Neutrophil (primary cell): ENCODE data around the gene NUP93.

Experiments
- H3K27ac ChIP-seq: fragments of 200-600 bp; sonication (generic); 2 replicates; pipeline ENCODE4 v1.5.1; 2016; ENCODE audit warnings: mild to moderate bottlenecking, moderate library complexity
- H3K27me3 ChIP-seq: fragments of 200-600 bp; sonication (generic); 2 replicates; pipeline ENCODE4 v1.6.0; 2016; ENCODE audit warnings: mild to moderate bottlenecking
- H3K36me3 ChIP-seq: fragments of 200-600 bp; sonication (generic); 2 replicates; pipeline ENCODE4 v1.5.1; 2017
- H3K4me1 ChIP-seq, 2 experiments: fragments of 200-600 bp in 1 of 2; sonication (generic) in 1 of 2; 1 replicate in 1 of 2; 2 replicates in 1 of 2; pipeline versions ENCODE4 v1.5.1 to v1.6.1; 2013 to 2016; ENCODE audit warnings: low read depth in 1 of 2, low read length in 1 of 2, mild to moderate bottlenecking in 1 of 2, moderate library complexity in 1 of 2; ENCODE audit not compliant: control insufficient read depth in 1 of 2, insufficient read depth in 1 of 2
- H3K4me3 ChIP-seq, 2 experiments: fragments of 200-600 bp in 1 of 2; sonication (generic) in 1 of 2; 1 replicate in 1 of 2; 2 replicates in 1 of 2; pipeline ENCODE4 v1.5.1; 2013 to 2016; ENCODE audit warnings: low read depth in 1 of 2, low read length in 1 of 2, mild to moderate bottlenecking in 1 of 2, moderate library complexity in 1 of 2
- H3K9me3 ChIP-seq: fragments of 200-600 bp; sonication (generic); 2 replicates; pipeline ENCODE4 v1.5.1; 2016
- TF ChIP-seq, protein P1 (sequence below): fragments of 200-600 bp; sonication (generic); IDR thresholded peaks from 2 replicates; pipeline ENCODE4 v1.5.1; 2016; ENCODE audit warnings: antibody characterized with exemption

NUP93 gene

DNA sequence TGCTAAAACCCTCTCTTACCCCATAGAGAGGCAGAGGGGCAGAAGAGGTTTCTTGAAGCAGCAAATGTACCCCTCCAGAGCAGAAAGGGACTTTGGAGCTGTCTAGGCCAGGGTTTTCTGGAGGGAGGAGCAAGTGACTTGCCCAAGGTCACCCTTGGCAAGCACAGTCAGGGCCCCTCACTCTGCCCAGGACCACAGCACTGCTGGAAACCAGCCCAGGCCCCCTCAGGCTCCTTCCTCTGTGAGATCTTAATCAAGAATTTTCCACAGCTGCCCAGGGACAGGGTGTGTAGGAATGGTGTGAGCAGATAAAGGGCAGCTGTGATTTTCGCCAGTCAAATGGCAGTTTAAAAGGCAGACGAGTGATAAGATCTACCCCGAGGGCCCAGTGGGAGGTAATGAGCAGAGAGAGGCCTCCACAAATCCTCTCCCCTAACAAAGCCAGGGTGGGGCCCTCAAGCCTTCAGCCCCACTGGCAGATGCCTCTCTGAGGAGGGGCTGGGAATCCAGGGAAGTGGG is 131.2 kb downstream of the NUP93 start:
- H3K27ac ChIP-seq: peak overlapping the region; percentile 84
- TF ChIP-seq, protein P1, sequence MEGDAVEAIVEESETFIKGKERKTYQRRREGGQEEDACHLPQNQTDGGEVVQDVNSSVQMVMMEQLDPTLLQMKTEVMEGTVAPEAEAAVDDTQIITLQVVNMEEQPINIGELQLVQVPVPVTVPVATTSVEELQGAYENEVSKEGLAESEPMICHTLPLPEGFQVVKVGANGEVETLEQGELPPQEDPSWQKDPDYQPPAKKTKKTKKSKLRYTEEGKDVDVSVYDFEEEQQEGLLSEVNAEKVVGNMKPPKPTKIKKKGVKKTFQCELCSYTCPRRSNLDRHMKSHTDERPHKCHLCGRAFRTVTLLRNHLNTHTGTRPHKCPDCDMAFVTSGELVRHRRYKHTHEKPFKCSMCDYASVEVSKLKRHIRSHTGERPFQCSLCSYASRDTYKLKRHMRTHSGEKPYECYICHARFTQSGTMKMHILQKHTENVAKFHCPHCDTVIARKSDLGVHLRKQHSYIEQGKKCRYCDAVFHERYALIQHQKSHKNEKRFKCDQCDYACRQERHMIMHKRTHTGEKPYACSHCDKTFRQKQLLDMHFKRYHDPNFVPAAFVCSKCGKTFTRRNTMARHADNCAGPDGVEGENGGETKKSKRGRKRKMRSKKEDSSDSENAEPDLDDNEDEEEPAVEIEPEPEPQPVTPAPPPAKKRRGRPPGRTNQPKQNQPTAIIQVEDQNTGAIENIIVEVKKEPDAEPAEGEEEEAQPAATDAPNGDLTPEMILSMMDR: no peak

DNA sequence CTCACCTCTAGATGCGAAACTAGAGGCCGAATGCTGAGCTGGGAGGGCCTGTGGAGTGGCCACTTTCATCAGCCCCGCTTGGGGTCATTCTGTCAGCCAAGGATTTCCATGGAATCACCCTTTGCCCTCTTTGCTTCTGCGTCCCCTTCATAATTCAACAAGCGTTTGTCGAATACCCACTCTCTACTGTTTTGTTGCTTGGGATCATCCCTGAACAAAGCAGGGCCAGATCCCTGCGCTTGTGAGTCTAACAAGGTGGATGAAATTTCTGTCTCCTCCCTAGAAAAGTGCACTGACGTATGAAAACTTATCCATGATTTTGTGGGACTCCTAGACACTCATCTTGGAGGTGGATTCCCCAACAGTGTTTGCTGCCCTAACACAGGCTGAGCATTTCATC is 131.8 kb downstream of the NUP93 start:
- H3K9me3 ChIP-seq: no peaks in the 10 kb centered on the region
- H3K4me1 ChIP-seq: peaks cover 63 to 71% of the 10 kb centered on the region in 2 experiments
- TF ChIP-seq, protein P1: no peak
- H3K27me3 ChIP-seq: no peaks in the 10 kb centered on the region
- H3K4me3 ChIP-seq: no peak overlapping the region
- peak overlapping the region; percentile 84 for H3K27ac ChIP-seq
- H3K36me3 ChIP-seq: no peaks in the 10 kb centered on the region

More for the DNA sequence above, 131.2 kb downstream of the NUP93 start:
- Histone ChIP-seq H3K27me3 (no peaks in the 10 kb centered on the region), H3K36me3 (no peaks in the 10 kb centered on the region), H3K4me1 (peaks cover 63 to 71% of the 10 kb centered on the region in 2 experiments), H3K4me3 (no peak overlapping the region), H3K9me3 (no peaks in the 10 kb centered on the region)

DNA sequence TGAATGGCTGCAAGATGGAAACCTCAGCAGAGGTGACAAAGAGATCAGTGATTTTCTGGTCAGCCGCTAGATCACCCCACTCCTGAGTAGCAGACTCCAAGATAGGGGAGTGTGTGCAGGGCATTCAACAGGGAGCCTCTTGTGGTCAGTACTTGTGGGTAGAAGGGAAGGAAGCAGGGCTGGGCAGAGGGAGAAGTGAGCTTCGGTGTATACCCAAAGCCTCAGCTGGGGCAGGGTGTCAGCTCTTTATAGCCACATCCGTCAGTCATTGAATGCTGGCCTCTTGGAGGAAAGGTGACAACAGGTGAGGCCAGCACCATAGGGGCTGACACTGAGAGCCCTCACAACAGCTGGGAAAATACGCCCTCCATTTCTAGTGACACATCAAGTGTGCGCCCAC is 132.8 kb downstream of the NUP93 start:
- Histone ChIP-seq H3K4me3 (peak overlapping the region in 1 of 2 experiments; percentile 21), H3K9me3 (no peaks in the 10 kb centered on the region), H3K27me3 (no peaks in the 10 kb centered on the region), H3K4me1 (peaks cover 61 to 62% of the 10 kb centered on the region in 2 experiments), H3K36me3 (no peaks in the 10 kb centered on the region), H3K27ac (peak overlapping the region; percentile 84)
- TF ChIP-seq, protein P1: no peak

DNA sequence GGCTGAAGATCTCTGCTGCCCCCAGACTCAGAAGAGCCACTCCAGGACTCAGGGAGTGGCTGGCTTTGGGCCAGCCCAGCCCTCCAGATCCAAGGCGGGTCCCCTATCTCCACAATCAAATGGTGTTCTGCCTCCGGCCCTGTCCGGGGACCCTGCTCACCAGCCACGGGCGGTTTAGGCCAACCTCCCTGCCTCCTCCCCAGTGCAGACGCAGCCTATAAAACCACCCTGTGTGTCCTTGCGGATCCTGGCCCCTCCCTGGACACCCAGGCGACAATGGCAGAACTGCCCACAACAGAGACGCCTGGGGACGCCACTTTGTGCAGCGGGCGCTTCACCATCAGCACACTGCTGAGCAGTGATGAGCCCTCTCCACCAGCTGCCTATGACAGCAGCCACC is 135.0 kb downstream of the NUP93 start, which contains the start of gene SLC12A3:
Gene SLC12A3, plus strand, starts transcription at position 248 of the 400 bp plus-strand sequence. Its CDS starts 29 bp downstream, at position 277.
- Histone ChIP-seq H3K4me3 (no peak within 1 kb of the TSS), H3K27me3 (no peaks in the 10 kb centered on the region), H3K36me3 (no peaks in the 10 kb centered on the region), H3K4me1 (peaks cover 40 to 42% of the 10 kb centered on the region in 2 experiments), H3K9me3 (no peaks in the 10 kb centered on the region), H3K27ac (no peak within 1 kb of the TSS)
- TF ChIP-seq, protein P1: no peak

DNA sequence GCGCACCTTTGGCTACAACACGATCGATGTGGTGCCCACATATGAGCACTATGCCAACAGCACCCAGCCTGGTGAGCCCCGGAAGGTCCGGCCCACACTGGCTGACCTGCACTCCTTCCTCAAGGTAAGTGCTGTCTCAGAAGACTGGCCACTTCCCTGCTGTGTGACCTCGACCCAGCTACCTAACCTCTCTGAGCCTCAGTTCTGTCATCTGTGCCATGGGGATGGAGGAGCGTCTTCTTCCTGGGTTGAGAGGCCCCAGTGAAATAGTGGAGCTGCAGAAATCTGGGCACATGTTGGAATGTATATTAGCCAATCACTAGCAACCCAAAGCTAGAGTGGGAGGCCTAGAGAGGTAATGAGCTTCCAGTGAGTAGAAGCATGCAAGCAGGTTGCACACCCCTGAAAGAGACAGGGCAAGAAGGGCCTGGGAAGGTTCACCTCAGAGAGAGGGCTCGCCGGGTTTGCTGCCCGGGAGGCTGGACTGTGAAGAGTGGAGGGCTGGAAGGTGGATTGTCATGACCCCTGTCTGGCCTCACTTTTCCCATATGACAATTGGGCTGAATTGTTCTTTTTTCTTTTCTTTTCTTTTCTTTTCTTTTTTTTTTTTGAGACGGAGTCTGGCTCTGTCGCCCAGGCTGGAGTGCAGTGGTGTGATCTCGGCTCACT is 135.6 kb downstream of the NUP93 start:
- Histone ChIP-seq H3K27me3 (no peaks in the 10 kb centered on the region), H3K4me3 (no peak overlapping the region), H3K36me3 (no peaks in the 10 kb centered on the region), H3K4me1 (peaks cover 34 to 36% of the 10 kb centered on the region in 2 experiments), H3K27ac (no peak overlapping the region), H3K9me3 (no peaks in the 10 kb centered on the region)
- TF ChIP-seq, protein P1: no peak
